GM12878 (cell line): ENCODE measurements around the gene ARAP2. TPM values are rescaled to one million over a fixed set of nuclear protein-coding genes. Genes with fewer than 3 reads are reported as not detected.

Experiments used
- ATAC-seq: fragments of 200-7000 bp; cut with Tn5 transposase; 3 replicates; pipeline ENCODE4 v1.9.1; 2020; ENCODE audit warnings: mild to moderate bottlenecking, moderate library complexity
- BruUV-seq: library from RNA; stranded (reverse); fragments of 400-500 nt; replicated peaks from 2 replicates; lab custom pipeline; 2021; lab: Mats Ljungman, UMichigan
- CTCF ChIA-PET: fragments of 300-600 bp; sonication (Branson Sonifier 250); formaldehyde crosslinking; extraction: SDS; loops from one replicate; lab custom pipeline; 2021; ENCODE audit warnings: inconsistent platforms; lab: Yijun Ruan, JAX
- POLR2A ChIA-PET: fragments of 350-600 bp; formaldehyde crosslinking; extraction: SDS; loops from one replicate; lab custom pipeline; 2021; ENCODE audit warnings: inconsistent platforms; lab: Charles Lee
- RAD21 ChIA-PET: fragments of 300-600 bp; sonication (Branson Sonifier 250); formaldehyde crosslinking; loops from one replicate; lab custom pipeline; 2023; ENCODE audit warnings: antibody characterized with exemption; ENCODE audit not compliant: unreplicated experiment; lab: Charles Lee
- SMC1A ChIA-PET: fragments of 300-600 bp; sonication (Branson Sonifier 250); formaldehyde crosslinking; loops from one replicate; lab custom pipeline; 2023; ENCODE audit not compliant: unreplicated experiment, uncharacterized antibody; lab: Charles Lee
- DNase-seq: peaks from one replicate; pipeline ENCODE4 v3.0.0-alpha.2; 2011; ENCODE audit warnings: low read depth, low spot score
- FAIRE-seq: peaks from 3 replicates; lab custom pipeline; 2011; peaks lifted over from hg19 to GRCh38; lab: Jason Lieb, UNC
- H2AFZ ChIP-seq: 2 replicates; pipeline ENCODE4 v1.6.0; 2011; ENCODE audit warnings: low read depth, low read length, control low read depth; ENCODE audit not compliant: control insufficient read depth
- H3K27ac ChIP-seq: 2 replicates; pipeline ENCODE4 v1.5.1; 2011; ENCODE audit warnings: control low read depth; ENCODE audit not compliant: control insufficient read depth, insufficient read depth
- H3K27me3 ChIP-seq, 2 experiments: replicated peaks in 1 of 2; 2 replicates each; pipeline versions ENCODE4 v1.6.0 to v1.6.1; 2011; ENCODE audit warnings: low read length in 1 of 2; ENCODE audit not compliant: control insufficient read depth in 2 of 2, insufficient read depth in 2 of 2
- H3K36me3 ChIP-seq, 2 experiments: 2 replicates each; pipeline ENCODE4 v1.5.1; 2011; ENCODE audit warnings: low read length in 1 of 2; ENCODE audit not compliant: control insufficient read depth in 2 of 2, insufficient read depth in 2 of 2
- H3K4me1 ChIP-seq: 2 replicates; pipeline ENCODE4 v1.6.1; 2011; ENCODE audit warnings: mild to moderate bottlenecking, low read length, moderate library complexity, mixed read lengths; ENCODE audit not compliant: control insufficient read depth, insufficient read depth
- H3K4me2 ChIP-seq: 2 replicates; pipeline ENCODE4 v1.6.0; 2011; ENCODE audit warnings: control low read depth; ENCODE audit not compliant: control insufficient read depth, insufficient read depth
- H3K4me3 ChIP-seq: fragments of 200-600 bp; sonication (generic); 2 replicates; pipeline ENCODE4 v1.5.1; 2016
- H3K79me2 ChIP-seq: 2 replicates; pipeline ENCODE4 v1.6.0; 2011; ENCODE audit warnings: low read length; ENCODE audit not compliant: control insufficient read depth, insufficient read depth
- H3K9ac ChIP-seq: 2 replicates; pipeline ENCODE4 v1.8.0; 2011; ENCODE audit warnings: low read length, control low read depth, mixed read lengths; ENCODE audit not compliant: control insufficient read depth, insufficient read depth
- H3K9me3 ChIP-seq: replicated peaks from 3 replicates; pipeline ENCODE4 v1.5.1; 2011; ENCODE audit warnings: mild to moderate bottlenecking, low read length; ENCODE audit not compliant: control insufficient read depth, insufficient read depth
- H4K20me1 ChIP-seq: 2 replicates; pipeline ENCODE4 v1.6.0; 2011; ENCODE audit not compliant: control insufficient read depth, insufficient read depth
- ATF3 ChIP-seq: IDR thresholded peaks from 2 replicates; pipeline ENCODE4 v1.6.1; 2011; ENCODE audit warnings: low read depth, mild to moderate bottlenecking, low read length, moderate library complexity, borderline replicate concordance; ENCODE audit errors: extremely low read depth
- CBX3 ChIP-seq: fragments of 200-600 bp; sonication (generic); IDR thresholded peaks from 2 replicates; pipeline ENCODE4 v1.6.1; 2016; ENCODE audit warnings: low read depth, borderline replicate concordance
- CEBPB ChIP-seq, 2 experiments: fragments of 150-350 bp in 1 of 2; IDR thresholded peaks; 2 replicates each; pipeline ENCODE4 v1.6.1; 2012 to 2014; ENCODE audit warnings: low read depth in 2 of 2, low read length in 2 of 2, borderline replicate concordance in 1 of 2, inconsistent platforms in 1 of 2
- CREB1 ChIP-seq: IDR thresholded peaks from 2 replicates; pipeline ENCODE4 v1.6.1; 2012; ENCODE audit warnings: low read depth, mild to moderate bottlenecking, inconsistent platforms
- ELK1 ChIP-seq: IDR thresholded peaks from 2 replicates; pipeline ENCODE4 v1.6.1; 2012; ENCODE audit warnings: low read depth, low read length, improper control_type of control experiment
- GABPA ChIP-seq: IDR thresholded peaks from 2 replicates; pipeline ENCODE4 v1.6.1; 2014; ENCODE audit warnings: antibody characterized with exemption, low read depth, mild to moderate bottlenecking, inconsistent platforms
- IRF4 ChIP-seq: IDR thresholded peaks from 2 replicates; pipeline ENCODE4 v1.6.1; 2011; ENCODE audit warnings: low read depth, low read length
- IRF5 ChIP-seq: fragments of 450-650 bp; IDR thresholded peaks from 2 replicates; pipeline ENCODE4 v1.6.1; 2017; ENCODE audit warnings: borderline replicate concordance
- JUND ChIP-seq: IDR thresholded peaks from 2 replicates; pipeline ENCODE4 v1.6.1; 2012; ENCODE audit warnings: low read depth, mild to moderate bottlenecking, low read length, improper control_type of control experiment, moderate library complexity
- KDM1A ChIP-seq: fragments of 200-600 bp; sonication (generic); IDR thresholded peaks from 2 replicates; pipeline ENCODE4 v1.6.1; 2016; ENCODE audit warnings: borderline replicate concordance
- MLLT1 ChIP-seq: fragments of 450-650 bp; IDR thresholded peaks from 2 replicates; pipeline ENCODE4 v1.6.1; 2016; ENCODE audit warnings: mild to moderate bottlenecking
- NR2F1 ChIP-seq: fragments of 450-650 bp; conservative IDR thresholded peaks from 2 replicates; pipeline ENCODE4 v1.6.1; 2017; ENCODE audit warnings: mild to moderate bottlenecking
- TBL1XR1 ChIP-seq: IDR thresholded peaks from 2 replicates; pipeline ENCODE4 v1.6.1; 2012; ENCODE audit warnings: low read depth, low read length, improper control_type of control experiment
- ZBED1 ChIP-seq: IDR thresholded peaks from 2 replicates; pipeline ENCODE4 v1.6.1; 2016; ENCODE audit warnings: borderline replicate concordance
- WGBS: methylation state at CpG from one replicate; pipeline ENCODE4 v1.1.6; 2016; ENCODE audit warnings: low lambda C conversion rate; ENCODE audit not compliant: insufficient replicate concordance, insufficient coverage; ENCODE audit errors: missing lambda C conversion rate; 5-methylcytosine and 5-hydroxymethylcytosine counted together
- in situ Hi-C: fragments of 300-500 bp; cut with MboI; formaldehyde crosslinking; loops from 9 replicates; pipeline ENCODE4 v1.14.3; 2018; ENCODE audit warnings: mixed read lengths
- intact Hi-C: fragments of 100-400 bp; cut with micrococcal nuclease; formaldehyde crosslinking; loops from one replicate; pipeline ENCODE4 v1.14.2; 2022; ENCODE audit not compliant: unreplicated experiment
- polyA plus RNA-seq, 11 experiments: library from polyadenylated mRNA; depleted of rRNA in 4 of 11; unstranded in 6 of 11; stranded (reverse) in 5 of 11; fragments of >200 nt; fragmentation: Nextera tagmentation in 4 of 11; fragmentation: Illumina TruSeq in 1 of 11; extraction: Ambion mirVana in 4 of 11; extraction: Trizol in 1 of 11; gene quantifications; 1 replicate in 1 of 11; 2 replicates in 10 of 11; pipeline versions ENCODE4 v1.2.1 to v1.2.3, GENCODE V29; 2011 to 2016; ENCODE audit warnings: inconsistent platforms in 2 of 11, missing spikeins in 2 of 11, low read depth in 1 of 11
- total RNA-seq, 4 experiments: library from RNA; depleted of rRNA in 3 of 4; stranded (reverse); fragments of >200 nt in 3 of 4; fragmentation: Illumina TruSeq in 1 of 4; extraction: Trizol in 1 of 4; gene quantifications; 2 replicates each; pipeline versions ENCODE4 v1.2.1 to v1.2.3, GENCODE V29; 2013 to 2021
- TF ChIP-seq, protein P1 (sequence below): fragments of 450-650 bp; conservative IDR thresholded peaks from 2 replicates; pipeline ENCODE4 v1.6.1; 2017; ENCODE audit warnings: mild to moderate bottlenecking, moderate library complexity
- TF ChIP-seq, protein P2 (sequence below): IDR thresholded peaks from 2 replicates; pipeline ENCODE4 v1.6.1; 2011; ENCODE audit warnings: borderline replicate concordance, low read depth, mild to moderate bottlenecking, moderate library complexity, mixed read lengths, low read length; ENCODE audit not compliant: insufficient read depth; ENCODE audit errors: extremely low read length

Gene ARAP2
- total and polyA plus RNA-seq, 10 of the 15 experiments (the other 5 are each of a cell fraction or from before 2014, with no cell fraction given) = 5.4 to 36.1 (median 12.2) TPM

- TF ChIP-seq, protein P1, sequence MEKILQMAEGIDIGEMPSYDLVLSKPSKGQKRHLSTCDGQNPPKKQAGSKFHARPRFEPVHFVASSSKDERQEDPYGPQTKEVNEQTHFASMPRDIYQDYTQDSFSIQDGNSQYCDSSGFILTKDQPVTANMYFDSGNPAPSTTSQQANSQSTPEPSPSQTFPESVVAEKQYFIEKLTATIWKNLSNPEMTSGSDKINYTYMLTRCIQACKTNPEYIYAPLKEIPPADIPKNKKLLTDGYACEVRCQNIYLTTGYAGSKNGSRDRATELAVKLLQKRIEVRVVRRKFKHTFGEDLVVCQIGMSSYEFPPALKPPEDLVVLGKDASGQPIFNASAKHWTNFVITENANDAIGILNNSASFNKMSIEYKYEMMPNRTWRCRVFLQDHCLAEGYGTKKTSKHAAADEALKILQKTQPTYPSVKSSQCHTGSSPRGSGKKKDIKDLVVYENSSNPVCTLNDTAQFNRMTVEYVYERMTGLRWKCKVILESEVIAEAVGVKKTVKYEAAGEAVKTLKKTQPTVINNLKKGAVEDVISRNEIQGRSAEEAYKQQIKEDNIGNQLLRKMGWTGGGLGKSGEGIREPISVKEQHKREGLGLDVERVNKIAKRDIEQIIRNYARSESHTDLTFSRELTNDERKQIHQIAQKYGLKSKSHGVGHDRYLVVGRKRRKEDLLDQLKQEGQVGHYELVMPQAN = no peak
- TF ChIP-seq TBL1XR1 (no peak), CBX3 (no peak), IRF5 (no peak), NR2F1 (no peak), IRF4 (no peak), CEBPB (IDR thresholded peaks at IDR 0.05; ENCODE audit: borderline replicate concordance in 1 of 2, low read depth in 2 of 2, low read length in 2 of 2) (no peak)
- TF ChIP-seq, protein P2, sequence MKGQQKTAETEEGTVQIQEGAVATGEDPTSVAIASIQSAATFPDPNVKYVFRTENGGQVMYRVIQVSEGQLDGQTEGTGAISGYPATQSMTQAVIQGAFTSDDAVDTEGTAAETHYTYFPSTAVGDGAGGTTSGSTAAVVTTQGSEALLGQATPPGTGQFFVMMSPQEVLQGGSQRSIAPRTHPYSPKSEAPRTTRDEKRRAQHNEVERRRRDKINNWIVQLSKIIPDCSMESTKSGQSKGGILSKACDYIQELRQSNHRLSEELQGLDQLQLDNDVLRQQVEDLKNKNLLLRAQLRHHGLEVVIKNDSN = no peak
- TF ChIP-seq, all 136 proteins: peak for 0
These were observed 29.8 kb upstream of the ARAP2 start (continued) for GRCh38 chr4:36274158-36274557.

DNA sequence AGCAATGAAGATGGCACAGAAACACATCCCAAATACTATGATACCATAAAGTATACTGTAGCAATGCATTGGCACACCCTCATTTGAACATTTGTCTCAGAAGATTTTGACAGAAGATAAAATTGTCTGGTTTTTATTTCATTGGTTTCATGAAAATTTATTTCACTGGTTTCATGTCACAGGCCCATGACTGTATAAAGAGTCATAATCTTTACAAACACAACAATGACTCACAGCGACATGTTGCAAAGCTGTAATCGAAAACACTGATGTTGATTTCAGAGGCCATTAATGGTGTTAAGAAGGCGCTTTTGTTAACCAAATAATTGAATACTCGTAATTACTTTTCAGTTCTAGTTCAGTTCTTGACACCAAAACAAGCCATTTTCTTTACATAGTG is 29.0 kb upstream of the ARAP2 start:
- no TSS peak for BruUV-seq
- TF ChIP-seq ZBED1 = no peak
- no peak for TF ChIP-seq MLLT1
- TF ChIP-seq GABPA = no peak
- no peak for TF ChIP-seq CREB1
- TF ChIP-seq ELK1 = no peak
- no peak for TF ChIP-seq JUND
- TF ChIP-seq ATF3 = no peak
- no peak for TF ChIP-seq KDM1A

More for the DNA sequence above, 29.0 kb upstream of the ARAP2 start:
- H3K4me1 ChIP-seq = peaks cover 5% of the 10 kb centered on the region
- WGBS = 97% methylated on average over 4 of the region's 4 CpGs
- no peak overlapping the region for H2AFZ ChIP-seq
- SMC1A ChIA-PET = interaction anchor here (1.7 to 2.4 kb wide), 3 partner anchors 9 to 15 kb away, joined by 4 to 14 read pairs (median 9); no protein-coding TSS in a partner anchor
- CTCF ChIA-PET = interaction anchor here (0.6 kb wide), 1 partner anchor 76 kb away, joined by 3 read pairs; no protein-coding TSS in a partner anchor
- no peak overlapping the region for H3K4me3 ChIP-seq
- H3K4me2 ChIP-seq = no peak overlapping the region
- no peaks in the 10 kb centered on the region for H4K20me1 ChIP-seq
- no peak overlapping the region for H3K27ac ChIP-seq
- ATAC-seq (no peak), DNase-seq (no peak), FAIRE-seq (no peak)
- in situ Hi-C loops = no loop called here
- no peaks in the 10 kb centered on the region for H3K79me2 ChIP-seq
- intact Hi-C loops = no loop called here
- H3K9me3 ChIP-seq = no peaks in the 10 kb centered on the region
- POLR2A ChIA-PET = no interaction called here
- no peaks in the 10 kb centered on the region for H3K27me3 ChIP-seq
- H3K36me3 ChIP-seq = no peaks in the 10 kb centered on the region
- RAD21 ChIA-PET = no interaction called here
- no peak overlapping the region for H3K9ac ChIP-seq
